OCI-LY7 (cell line): ENCODE data around the gene TRMT11.

Experiments
- EZH2phosphoT487 ChIP-seq: fragments of 200-600 bp; sonication (generic); IDR thresholded peaks from 2 replicates; pipeline ENCODE4 v1.6.1; 2018; ENCODE audit warnings: low read depth, borderline replicate concordance, mild to moderate bottlenecking, mixed run types, antibody characterized with exemption, low read length, moderate library complexity, mixed read lengths
- TF ChIP-seq, protein P1 (sequence below): fragments of 200-600 bp; sonication (generic); conservative IDR thresholded peaks from 2 replicates; pipeline ENCODE4 v1.5.1; 2014; ENCODE audit warnings: mild to moderate bottlenecking, antibody characterized with exemption, low read length, moderate library complexity, mixed read lengths

DNA sequence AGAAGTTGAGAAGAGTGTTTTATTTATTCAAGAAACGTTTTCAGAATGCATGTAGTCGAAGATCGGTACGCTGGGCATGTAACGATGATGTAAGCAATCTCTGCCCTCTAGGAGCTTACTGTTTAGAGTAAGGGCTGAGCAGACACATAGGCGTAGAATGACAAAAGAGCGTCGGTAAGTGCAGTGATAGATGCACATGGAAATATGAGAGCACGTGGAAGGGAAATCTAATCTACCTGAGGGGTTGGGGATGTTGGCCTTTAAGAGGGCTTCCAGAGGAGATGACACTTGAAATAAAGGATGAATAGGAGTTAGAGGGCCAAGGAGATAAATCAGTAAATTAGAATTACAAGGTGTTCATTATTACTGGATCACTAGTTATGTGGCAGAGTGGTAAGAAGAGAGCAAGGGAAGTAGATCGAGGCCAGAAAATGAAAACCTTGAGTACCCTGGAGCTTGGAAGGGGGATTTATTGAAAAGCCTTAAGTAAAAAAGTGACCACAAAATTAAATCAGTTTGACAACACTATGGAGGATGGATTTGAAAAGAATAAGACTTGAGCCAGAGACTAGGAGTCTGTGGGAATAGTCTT, 782 bp downstream of the TRMT11 start:
- no peak for TF ChIP-seq EZH2phosphoT487
- TF ChIP-seq, protein P1, sequence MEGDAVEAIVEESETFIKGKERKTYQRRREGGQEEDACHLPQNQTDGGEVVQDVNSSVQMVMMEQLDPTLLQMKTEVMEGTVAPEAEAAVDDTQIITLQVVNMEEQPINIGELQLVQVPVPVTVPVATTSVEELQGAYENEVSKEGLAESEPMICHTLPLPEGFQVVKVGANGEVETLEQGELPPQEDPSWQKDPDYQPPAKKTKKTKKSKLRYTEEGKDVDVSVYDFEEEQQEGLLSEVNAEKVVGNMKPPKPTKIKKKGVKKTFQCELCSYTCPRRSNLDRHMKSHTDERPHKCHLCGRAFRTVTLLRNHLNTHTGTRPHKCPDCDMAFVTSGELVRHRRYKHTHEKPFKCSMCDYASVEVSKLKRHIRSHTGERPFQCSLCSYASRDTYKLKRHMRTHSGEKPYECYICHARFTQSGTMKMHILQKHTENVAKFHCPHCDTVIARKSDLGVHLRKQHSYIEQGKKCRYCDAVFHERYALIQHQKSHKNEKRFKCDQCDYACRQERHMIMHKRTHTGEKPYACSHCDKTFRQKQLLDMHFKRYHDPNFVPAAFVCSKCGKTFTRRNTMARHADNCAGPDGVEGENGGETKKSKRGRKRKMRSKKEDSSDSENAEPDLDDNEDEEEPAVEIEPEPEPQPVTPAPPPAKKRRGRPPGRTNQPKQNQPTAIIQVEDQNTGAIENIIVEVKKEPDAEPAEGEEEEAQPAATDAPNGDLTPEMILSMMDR = no peak
